ENCODE measurements around the gene S100A14. TPM values are rescaled to one million over a fixed set of nuclear protein-coding genes. Genes with fewer than 3 reads are reported as not detected.
A peak's percentile ranks its signal among the peaks of the same experiment; 100 is the strongest.

S100A14 gene
- total RNA-seq, 1 experiment from 2014 or later = 0.57 TPM

DNA sequence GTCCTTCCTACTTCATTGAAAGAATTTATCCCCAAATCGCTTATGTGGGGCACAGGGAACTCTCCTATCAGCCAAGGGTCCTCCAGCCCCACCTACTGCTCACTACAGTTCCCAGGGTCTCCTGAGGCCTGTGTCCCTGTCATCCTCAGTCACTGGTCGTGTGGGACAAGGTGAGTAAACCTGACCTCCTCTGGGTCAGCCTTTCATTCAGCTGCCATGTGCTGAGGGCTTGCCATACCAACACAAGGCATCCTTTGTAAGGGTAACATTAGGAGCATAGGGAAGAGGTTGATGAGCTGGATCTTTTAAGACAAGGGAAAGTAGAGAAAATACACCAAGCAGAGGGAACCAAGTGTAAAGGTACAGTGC, 31.2 kb upstream of the S100A14 start:
- H3K27ac ChIP-seq (ENCODE audit: low read length) = no peak overlapping the region
- no peaks in the 10 kb centered on the region for H3K9me3 ChIP-seq (ENCODE audit: control insufficient read depth, insufficient read depth, low read depth, low read length)
- intact Hi-C loops (cut with micrococcal nuclease; ENCODE audit: unreplicated experiment) (no loop called here), in situ Hi-C loops (cut with HindIII; ENCODE audit: low pct_unique_long_range_greater_than_20kb, low sequenced_read_pairs) (no loop called here)
- ChIA-PET CTCF (interaction anchor here (1.1 kb wide), 1 partner anchor 124 kb away, joined by 3 read pairs; no protein-coding TSS in a partner anchor), POLR2A (interaction anchor here (0.6 kb wide), 1 partner anchor 10 kb away, joined by 3 read pairs; no protein-coding TSS in a partner anchor)
- DNase-seq (ENCODE audit: low read depth, low spot score) (no peak), ATAC-seq (peak; percentile 66)
- no peaks in the 10 kb centered on the region for H3K4me1 ChIP-seq (ENCODE audit: control insufficient read depth, insufficient read depth, low read length)
- H3K4me3 ChIP-seq (ENCODE audit: low read depth in 2 of 2, low read length in 2 of 2) = no peak overlapping the region
- TF ChIP-seq, protein P1, sequence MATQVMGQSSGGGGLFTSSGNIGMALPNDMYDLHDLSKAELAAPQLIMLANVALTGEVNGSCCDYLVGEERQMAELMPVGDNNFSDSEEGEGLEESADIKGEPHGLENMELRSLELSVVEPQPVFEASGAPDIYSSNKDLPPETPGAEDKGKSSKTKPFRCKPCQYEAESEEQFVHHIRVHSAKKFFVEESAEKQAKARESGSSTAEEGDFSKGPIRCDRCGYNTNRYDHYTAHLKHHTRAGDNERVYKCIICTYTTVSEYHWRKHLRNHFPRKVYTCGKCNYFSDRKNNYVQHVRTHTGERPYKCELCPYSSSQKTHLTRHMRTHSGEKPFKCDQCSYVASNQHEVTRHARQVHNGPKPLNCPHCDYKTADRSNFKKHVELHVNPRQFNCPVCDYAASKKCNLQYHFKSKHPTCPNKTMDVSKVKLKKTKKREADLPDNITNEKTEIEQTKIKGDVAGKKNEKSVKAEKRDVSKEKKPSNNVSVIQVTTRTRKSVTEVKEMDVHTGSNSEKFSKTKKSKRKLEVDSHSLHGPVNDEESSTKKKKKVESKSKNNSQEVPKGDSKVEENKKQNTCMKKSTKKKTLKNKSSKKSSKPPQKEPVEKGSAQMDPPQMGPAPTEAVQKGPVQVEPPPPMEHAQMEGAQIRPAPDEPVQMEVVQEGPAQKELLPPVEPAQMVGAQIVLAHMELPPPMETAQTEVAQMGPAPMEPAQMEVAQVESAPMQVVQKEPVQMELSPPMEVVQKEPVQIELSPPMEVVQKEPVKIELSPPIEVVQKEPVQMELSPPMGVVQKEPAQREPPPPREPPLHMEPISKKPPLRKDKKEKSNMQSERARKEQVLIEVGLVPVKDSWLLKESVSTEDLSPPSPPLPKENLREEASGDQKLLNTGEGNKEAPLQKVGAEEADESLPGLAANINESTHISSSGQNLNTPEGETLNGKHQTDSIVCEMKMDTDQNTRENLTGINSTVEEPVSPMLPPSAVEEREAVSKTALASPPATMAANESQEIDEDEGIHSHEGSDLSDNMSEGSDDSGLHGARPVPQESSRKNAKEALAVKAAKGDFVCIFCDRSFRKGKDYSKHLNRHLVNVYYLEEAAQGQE (IDR thresholded peaks at IDR 0.05; ENCODE audit: insufficient read depth in 1 of 2, low read depth in 2 of 2, low read length in 1 of 2) = no peak
- TF ChIP-seq POLR2AphosphoS5 (IDR thresholded peaks at IDR 0.05; ENCODE audit: low read depth, low read length) (peak; percentile 72; the same call in 1 of the 2 replicates), SIN3A (IDR thresholded peaks at IDR 0.05; ENCODE audit: borderline replicate concordance, insufficient read depth, low read depth, low read length) (0 out of 2 replicates have a peak, but pooled peaks have one; percentile 47)
- H3K36me3 ChIP-seq (ENCODE audit: control insufficient read depth, insufficient read depth, low read length) = peaks cover 28% of the 10 kb centered on the region
- BruUV-seq (replicated peaks) = no TSS peak
- no peaks in the 10 kb centered on the region for H3K27me3 ChIP-seq (ENCODE audit: control insufficient read depth, insufficient read depth, low read length)

- Histone ChIP-seq H3K36me3 (ENCODE audit: control insufficient read depth, insufficient read depth, low read length) (peaks cover 31% of the 10 kb centered on the region), H3K9me3 (ENCODE audit: control insufficient read depth, insufficient read depth, low read depth, low read length) (no peaks in the 10 kb centered on the region), H3K4me1 (ENCODE audit: control insufficient read depth, insufficient read depth, low read length) (no peaks in the 10 kb centered on the region), H3K27me3 (ENCODE audit: control insufficient read depth, insufficient read depth, low read length) (no peaks in the 10 kb centered on the region), H3K4me3 (ENCODE audit: low read depth in 2 of 2, low read length in 2 of 2) (no peak overlapping the region), H3K27ac (ENCODE audit: low read length) (no peak overlapping the region)
- ATAC-seq (peak; percentile 46), DNase-seq (ENCODE audit: low read depth, low spot score) (no peak)
- POLR2A ChIA-PET = no interaction called here
- in situ Hi-C loops (cut with HindIII; ENCODE audit: low pct_unique_long_range_greater_than_20kb, low sequenced_read_pairs) (no loop called here), intact Hi-C loops (cut with micrococcal nuclease; ENCODE audit: unreplicated experiment) (no loop called here)
- BruUV-seq (replicated peaks) = no TSS peak
- TF ChIP-seq SIN3A (IDR thresholded peaks at IDR 0.05; ENCODE audit: borderline replicate concordance, insufficient read depth, low read depth, low read length) = no peak
- TF ChIP-seq POLR2AphosphoS5 (IDR thresholded peaks at IDR 0.05; ENCODE audit: low read depth, low read length) = no peak
- TF ChIP-seq, protein P1 (IDR thresholded peaks at IDR 0.05; ENCODE audit: insufficient read depth in 1 of 2, low read depth in 2 of 2, low read length in 1 of 2) = no peak
- CTCF ChIA-PET = interaction anchor here (1.1 kb wide), 1 partner anchor 124 kb away, joined by 3 read pairs; no protein-coding TSS in a partner anchor
Observed at GRCh38 chr1:153646672-153647345, 30.7 kb upstream of the S100A14 start.

Measured in Panc1 (cell line).